Measurements from ENCODE around the gene MAG.

The MAG gene

GRCh38 chr19:35363001-35363590 lies 71.1 kb downstream of the MAG start:
- DNase-seq (ENCODE audit: low spot score) = no peak

Data from hematopoietic multipotent progenitor cell treated with erythropoietin and hydrocortisone succinate and interleukin-3 and kit ligand, for 15 days (in vitro differentiated cells).